H1 (cell line): ENCODE data around the gene KCNC1. TPM values are rescaled to one million over a fixed set of nuclear protein-coding genes. Genes with fewer than 3 reads are reported as not detected.

Experiments used
- ATF3 ChIP-seq: IDR thresholded peaks from 2 replicates; pipeline ENCODE4 v1.6.1; 2011; ENCODE audit warnings: low read depth, mild to moderate bottlenecking, low read length; ENCODE audit not compliant: insufficient read depth
- CHD7 ChIP-seq: fragments of 300-600 bp; sonication (generic); IDR thresholded peaks from 2 replicates; pipeline ENCODE4 v1.7.1; 2012; ENCODE audit warnings: low read length, moderate library complexity, mild to moderate bottlenecking, inconsistent platforms; ENCODE audit not compliant: insufficient replicate concordance
- CREB1 ChIP-seq: IDR thresholded peaks from 2 replicates; pipeline ENCODE4 v1.6.1; 2012; ENCODE audit warnings: inconsistent platforms
- polyA plus RNA-seq, 7 experiments: library from polyadenylated mRNA; depleted of rRNA in 3 of 7; stranded (reverse) in 5 of 7; unstranded in 2 of 7; fragments of >200 nt in 5 of 7; fragments of 200-250 nt in 2 of 7; gene quantifications; 1 replicate in 5 of 7; 2 replicates in 1 of 7; 4 replicates in 1 of 7; pipeline versions ENCODE4 v1.2.1 to v1.2.3, GENCODE V29; 2011 to 2013; ENCODE audit warnings: missing spikeins in 2 of 7, mixed read lengths in 2 of 7
- total RNA-seq: library from RNA; stranded (reverse); fragmentation: NEBNext Ultra II Directional; extraction: Animal tissue kit (Norgen Biotek cat#: 25700); gene quantifications from 2 replicates; pipeline ENCODE4 v1.2.1, GENCODE V29; 2021

The KCNC1 gene
- total and polyA plus RNA-seq, 2 of the 8 experiments (the other 6 are each of a cell fraction or from before 2014, with no cell fraction given): 0.11 to 0.26 TPM

GRCh38 chr11:17799147-17799546, 64.6 kb downstream of the KCNC1 start (continued):
- TF ChIP-seq CHD7 (no peak), CREB1 (no peak), ATF3 (no peak)
